Caco-2 (cell line): Measurements from ENCODE around the gene TMEM222. TPM values are rescaled to one million over a fixed set of nuclear protein-coding genes. Genes with fewer than 3 reads are reported as not detected.
A peak's percentile ranks its signal among the peaks of the same experiment; 100 is the strongest.

Experiments
- BruUV-seq: library from RNA; stranded (reverse); fragments of 400-500 nt; replicated peaks from 2 replicates; lab custom pipeline; 2021; lab: Mats Ljungman, UMichigan
- CTCF ChIA-PET: fragments of 300-600 bp; sonication (Branson Sonifier 250); formaldehyde crosslinking; loops from one replicate; lab custom pipeline; 2022; ENCODE audit warnings: antibody characterized with exemption; lab: Charles Lee
- POLR2A ChIA-PET: fragments of 300-600 bp; sonication (Branson Sonifier 250); formaldehyde crosslinking; loops from one replicate; lab custom pipeline; 2022; ENCODE audit warnings: antibody characterized with exemption; lab: Charles Lee
- DNase-seq, 2 experiments: peaks; one replicate each; pipeline versions ENCODE4 v3.0.0 to v3.0.0-alpha.2; 2020 to 2022
- H3K27me3 ChIP-seq: replicated peaks from 2 replicates; pipeline ENCODE4 v1.6.0; 2011; ENCODE audit warnings: low read length; ENCODE audit not compliant: control insufficient read depth, insufficient read depth
- H3K36me3 ChIP-seq: 2 replicates; pipeline ENCODE4 v1.5.1; 2011; ENCODE audit warnings: low read length; ENCODE audit not compliant: control insufficient read depth, insufficient read depth
- H3K4me1 ChIP-seq: fragments of 250-450 bp; sonication (Bioruptor Pico); 2 replicates; pipeline ENCODE4 v1.5.1; 2020; ENCODE audit warnings: mild to moderate bottlenecking
- H3K4me3 ChIP-seq: 2 replicates; pipeline ENCODE4 v1.5.1; 2011; ENCODE audit warnings: low read depth, mild to moderate bottlenecking, control low read depth, low read length
- H3K9me3 ChIP-seq: fragments of 250-450 bp; sonication (Bioruptor Pico); 2 replicates; pipeline ENCODE4 v1.5.1; 2020; ENCODE audit warnings: mild to moderate bottlenecking, moderate library complexity
- H3K27ac Mint-ChIP-seq: one replicate; pipeline ENCODE4 v1.8.0; 2022; ENCODE audit warnings: mixed read lengths; ENCODE audit not compliant: unreplicated experiment
- H3K27me3 Mint-ChIP-seq: one replicate; pipeline ENCODE4 v1.8.0; 2022; ENCODE audit warnings: mixed read lengths; ENCODE audit not compliant: insufficient read depth, unreplicated experiment
- H3K36me3 Mint-ChIP-seq: one replicate; pipeline ENCODE4 v1.8.0; 2022; ENCODE audit warnings: mild to moderate bottlenecking, mixed read lengths; ENCODE audit not compliant: insufficient read depth, unreplicated experiment
- H3K4me1 Mint-ChIP-seq: one replicate; pipeline ENCODE4 v1.8.0; 2022; ENCODE audit warnings: low read depth, mixed read lengths; ENCODE audit not compliant: unreplicated experiment
- H3K4me3 Mint-ChIP-seq: one replicate; pipeline ENCODE4 v1.8.0; 2022; ENCODE audit warnings: mild to moderate bottlenecking, moderate library complexity, mixed read lengths; ENCODE audit not compliant: unreplicated experiment
- H3K9me3 Mint-ChIP-seq: one replicate; pipeline ENCODE4 v1.8.0; 2022; ENCODE audit warnings: mixed read lengths; ENCODE audit not compliant: unreplicated experiment
- intact Hi-C: fragments of 100-400 bp; cut with micrococcal nuclease; formaldehyde crosslinking; loops from one replicate; pipeline ENCODE4 v1.10.0; 2022; ENCODE audit not compliant: unreplicated experiment
- total RNA-seq: library from RNA; stranded (reverse); gene quantifications from 2 replicates; pipeline ENCODE4 v1.2.3, GENCODE V29; 2022
- TF ChIP-seq, protein P1 (sequence below), 2 experiments: fragments of 200-600 bp in 1 of 2; IDR thresholded peaks; 1 replicate in 1 of 2; 2 replicates in 1 of 2; pipeline versions ENCODE4 v1.5.1 to v1.8.0; 2011 to 2022; ENCODE audit warnings: antibody characterized with exemption in 1 of 2, control low read depth in 1 of 2, inconsistent platforms in 1 of 2, low read depth in 1 of 2, low read length in 1 of 2, mild to moderate bottlenecking in 1 of 2, moderate library complexity in 1 of 2; ENCODE audit not compliant: insufficient read depth in 1 of 2, severe bottlenecking in 1 of 2, unreplicated experiment in 1 of 2

Gene TMEM222
- total RNA-seq, 1 experiment from 2014 or later: 32.3 TPM

DNA sequence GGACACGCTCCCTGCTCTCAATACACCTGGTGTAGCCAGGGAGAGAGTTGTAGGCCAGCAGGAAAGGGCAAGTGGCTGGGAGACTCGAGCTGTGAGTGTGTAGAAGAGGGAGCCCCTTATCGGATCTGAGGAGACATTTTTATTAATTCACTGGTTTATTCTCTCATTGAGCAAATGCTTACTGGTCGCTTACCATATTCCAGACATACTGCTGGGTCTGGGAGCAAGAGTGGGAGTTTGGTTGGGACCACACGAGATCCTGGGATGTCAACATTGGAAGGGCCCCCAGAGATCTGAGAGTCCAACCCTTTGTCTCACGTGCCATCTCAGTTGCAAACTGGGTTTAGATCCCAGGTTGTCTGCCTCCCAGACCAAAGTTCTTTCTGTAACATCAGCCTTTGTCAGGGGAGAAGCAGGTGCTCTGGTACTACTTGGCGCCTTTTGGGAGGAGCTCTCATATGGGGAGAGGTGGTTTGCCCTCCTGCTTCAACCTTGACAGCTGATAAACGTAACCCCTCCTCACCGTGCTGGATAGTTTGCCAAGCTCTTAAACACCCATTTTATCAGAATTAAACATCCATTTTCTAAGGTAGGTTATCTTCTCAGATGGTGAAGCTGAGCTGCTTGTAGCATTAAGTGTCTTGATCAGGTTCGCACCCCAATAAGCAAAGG, 742 bp downstream of the TMEM222 start:
- CTCF ChIA-PET: interaction anchor here (0.8 to 1.1 kb wide), 2 partner anchors 23 to 73 kb away, joined by 3 to 4 read pairs; no protein-coding TSS in a partner anchor

DNA sequence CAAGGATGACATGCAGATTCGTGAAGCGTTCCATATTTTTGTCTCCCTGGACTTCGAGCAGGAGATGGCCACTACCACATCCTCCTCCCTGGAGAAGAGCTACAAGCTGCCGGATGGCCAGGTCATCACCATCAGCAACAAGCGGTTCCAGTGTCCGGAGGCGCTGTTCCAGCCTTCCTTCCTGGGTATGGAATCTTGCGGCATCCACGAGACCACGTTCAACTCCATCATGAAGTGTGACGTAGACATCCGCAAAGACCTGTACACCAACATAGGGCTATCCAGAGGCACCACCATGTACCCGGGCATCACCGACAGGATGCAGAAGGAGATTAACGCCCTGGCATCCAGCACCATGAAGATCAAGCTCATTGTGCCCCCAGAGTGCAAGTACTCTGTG, 3.3 kb downstream of the TMEM222 start:
- BruUV-seq: no TSS peak
- Mint-ChIP-seq H3K4me3 (no peak overlapping the region), H3K4me1 (no peaks in the 10 kb centered on the region), H3K36me3 (peaks cover 11% of the 10 kb centered on the region), H3K9me3 (no peaks in the 10 kb centered on the region), H3K27ac (no peak overlapping the region), H3K27me3 (no peaks in the 10 kb centered on the region)
- Histone ChIP-seq H3K4me1 (no peaks in the 10 kb centered on the region), H3K36me3 (no peaks in the 10 kb centered on the region; the same call in 1 of the 2 replicates), H3K9me3 (no peaks in the 10 kb centered on the region), H3K27me3 (no peaks in the 10 kb centered on the region), H3K4me3 (no peak overlapping the region)
- peak in 1 of 2 experiments; percentile 7 for DNase-seq
- POLR2A ChIA-PET: no interaction called here
- intact Hi-C loops: no loop called here
- TF ChIP-seq, protein P1, sequence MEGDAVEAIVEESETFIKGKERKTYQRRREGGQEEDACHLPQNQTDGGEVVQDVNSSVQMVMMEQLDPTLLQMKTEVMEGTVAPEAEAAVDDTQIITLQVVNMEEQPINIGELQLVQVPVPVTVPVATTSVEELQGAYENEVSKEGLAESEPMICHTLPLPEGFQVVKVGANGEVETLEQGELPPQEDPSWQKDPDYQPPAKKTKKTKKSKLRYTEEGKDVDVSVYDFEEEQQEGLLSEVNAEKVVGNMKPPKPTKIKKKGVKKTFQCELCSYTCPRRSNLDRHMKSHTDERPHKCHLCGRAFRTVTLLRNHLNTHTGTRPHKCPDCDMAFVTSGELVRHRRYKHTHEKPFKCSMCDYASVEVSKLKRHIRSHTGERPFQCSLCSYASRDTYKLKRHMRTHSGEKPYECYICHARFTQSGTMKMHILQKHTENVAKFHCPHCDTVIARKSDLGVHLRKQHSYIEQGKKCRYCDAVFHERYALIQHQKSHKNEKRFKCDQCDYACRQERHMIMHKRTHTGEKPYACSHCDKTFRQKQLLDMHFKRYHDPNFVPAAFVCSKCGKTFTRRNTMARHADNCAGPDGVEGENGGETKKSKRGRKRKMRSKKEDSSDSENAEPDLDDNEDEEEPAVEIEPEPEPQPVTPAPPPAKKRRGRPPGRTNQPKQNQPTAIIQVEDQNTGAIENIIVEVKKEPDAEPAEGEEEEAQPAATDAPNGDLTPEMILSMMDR (IDR thresholded peaks at IDR 0.05; ENCODE audit: insufficient read depth in 1 of 2, low read depth in 1 of 2, low read length in 1 of 2, severe bottlenecking in 1 of 2, unreplicated experiment in 1 of 2): no peak
- CTCF ChIA-PET: no interaction called here

More for the DNA sequence above, 742 bp downstream of the TMEM222 start:
- Mint-ChIP-seq H3K9me3 (no peaks in the 10 kb centered on the region), H3K36me3 (no peaks in the 10 kb centered on the region), H3K27me3 (no peaks in the 10 kb centered on the region), H3K27ac (peak overlapping the region; percentile 87), H3K4me1 (no peaks in the 10 kb centered on the region), H3K4me3 (peak overlapping the region; percentile 87)
- H3K9me3 ChIP-seq: no peaks in the 10 kb centered on the region
- intact Hi-C loops: no loop called here
- peak in 1 of 2 experiments; percentile 11 for DNase-seq
- TSS peak; percentile 43 for BruUV-seq
- H3K36me3 ChIP-seq: no peaks in the 10 kb centered on the region
- H3K27me3 ChIP-seq: no peaks in the 10 kb centered on the region
- POLR2A ChIA-PET: interaction anchor here (0.5 to 1.0 kb wide), 5 partner anchors 43 to 157 kb away, joined by 3 to 7 read pairs (median 4); no protein-coding TSS in a partner anchor
- H3K4me1 ChIP-seq: no peaks in the 10 kb centered on the region
- TF ChIP-seq, protein P1 (IDR thresholded peaks at IDR 0.05; ENCODE audit: insufficient read depth in 1 of 2, low read depth in 1 of 2, low read length in 1 of 2, severe bottlenecking in 1 of 2, unreplicated experiment in 1 of 2): no peak
- peak overlapping the region; percentile 65 for H3K4me3 ChIP-seq

DNA sequence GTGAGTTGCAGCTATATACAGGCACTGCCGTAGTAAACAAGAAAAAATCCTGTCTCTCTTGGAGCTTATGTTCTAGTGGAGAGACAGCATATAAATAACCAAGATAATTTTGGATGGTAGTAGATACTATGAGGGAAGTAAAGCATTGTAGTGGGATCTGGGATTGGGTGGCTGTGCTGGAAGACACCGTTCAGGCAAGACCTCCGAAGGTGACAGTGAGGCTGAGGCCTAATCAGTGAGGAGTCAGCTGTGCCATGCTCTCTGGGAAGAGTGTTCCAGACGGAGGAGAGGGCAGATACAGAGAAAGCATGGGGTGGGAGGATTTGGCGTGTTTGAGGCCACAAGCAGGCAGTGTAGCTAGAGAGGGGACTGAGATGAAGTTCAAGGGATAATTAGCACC, 6.0 kb downstream of the TMEM222 start:
- no TSS peak for BruUV-seq
- no peaks in the 10 kb centered on the region for H3K9me3 Mint-ChIP-seq
- Histone ChIP-seq H3K27me3 (no peaks in the 10 kb centered on the region), H3K4me1 (no peaks in the 10 kb centered on the region), H3K4me3 (no peak overlapping the region), H3K36me3 (no peaks in the 10 kb centered on the region; the same call in 1 of the 2 replicates), H3K9me3 (no peaks in the 10 kb centered on the region)
- POLR2A ChIA-PET: no interaction called here
- H3K27me3 Mint-ChIP-seq: no peaks in the 10 kb centered on the region
- no peaks in the 10 kb centered on the region for H3K4me1 Mint-ChIP-seq
- intact Hi-C loops: no loop called here
- H3K36me3 Mint-ChIP-seq: peaks cover 26% of the 10 kb centered on the region
- H3K4me3 Mint-ChIP-seq: no peak overlapping the region
- TF ChIP-seq, protein P1 (IDR thresholded peaks at IDR 0.05; ENCODE audit: insufficient read depth in 1 of 2, low read depth in 1 of 2, low read length in 1 of 2, severe bottlenecking in 1 of 2, unreplicated experiment in 1 of 2): no peak
- DNase-seq: no peak
- H3K27ac Mint-ChIP-seq: no peak overlapping the region
- CTCF ChIA-PET: no interaction called here
